CD8-positive, alpha-beta memory T cell (primary cell): ENCODE results near the gene TNFRSF11A. TPM values are rescaled to one million over a fixed set of nuclear protein-coding genes. Genes with fewer than 3 reads are reported as not detected.

ENCODE experiments used
- CTCF ChIA-PET: fragments of 350-600 bp; sonication (Branson Sonifier 250); formaldehyde crosslinking; loops from one replicate; lab custom pipeline; 2021; ENCODE audit warnings: antibody characterized with exemption; lab: Charles Lee
- POLR2A ChIA-PET: fragments of 350-600 bp; sonication (Branson Sonifier 250); formaldehyde crosslinking; loops from one replicate; lab custom pipeline; 2021; ENCODE audit warnings: antibody characterized with exemption; lab: Charles Lee
- DNase-seq, 5 donors: peaks; one replicate each; pipeline versions ENCODE4 v3.0.0 to v3.0.0-alpha.2; 2020 to 2022; ENCODE audit warnings: mixed read lengths in 1 of 5
- H3K27ac ChIP-seq: one replicate; pipeline ENCODE4 v1.7.0; 2013; ENCODE audit warnings: low read depth, mild to moderate bottlenecking, low read length, moderate library complexity
- H3K27me3 ChIP-seq: 2 replicates; pipeline ENCODE4 v1.7.0; 2013; ENCODE audit warnings: low read length, mild to moderate bottlenecking; ENCODE audit not compliant: insufficient read depth, poor library complexity, severe bottlenecking
- H3K36me3 ChIP-seq: 2 replicates; pipeline ENCODE4 v1.7.0; 2013; ENCODE audit warnings: mild to moderate bottlenecking, low read length, moderate library complexity; ENCODE audit not compliant: insufficient read depth
- H3K4me1 ChIP-seq: 2 replicates; pipeline ENCODE4 v1.7.0; 2013; ENCODE audit warnings: mild to moderate bottlenecking, low read length, moderate library complexity; ENCODE audit not compliant: insufficient read depth
- H3K4me3 ChIP-seq: 2 replicates; pipeline ENCODE4 v1.7.0; 2013; ENCODE audit warnings: mild to moderate bottlenecking, low read length
- H3K9me3 ChIP-seq: 2 replicates; pipeline ENCODE4 v1.7.0; 2013; ENCODE audit warnings: mild to moderate bottlenecking, low read length
- H3K27ac Mint-ChIP-seq, 8 donors: one replicate each; pipeline ENCODE4 v1.8.0; 2020 to 2021; ENCODE audit warnings: mixed read lengths in 8 of 8, mild to moderate bottlenecking in 6 of 8, inconsistent platforms in 3 of 8, moderate library complexity in 3 of 8
- H3K27me3 Mint-ChIP-seq, 2 donors: one replicate each; pipeline ENCODE4 v1.8.0; 2020 to 2021; ENCODE audit warnings: mixed read lengths in 2 of 2, mild to moderate bottlenecking in 1 of 2, moderate library complexity in 1 of 2
- H3K36me3 Mint-ChIP-seq, 3 donors: one replicate each; pipeline ENCODE4 v1.8.0; 2020 to 2021; ENCODE audit warnings: mixed read lengths in 3 of 3, inconsistent platforms in 1 of 3, mild to moderate bottlenecking in 1 of 3
- H3K4me1 Mint-ChIP-seq, 3 donors: one replicate each; pipeline ENCODE4 v1.8.0; 2020 to 2021; ENCODE audit warnings: mixed read lengths in 3 of 3, inconsistent platforms in 1 of 3, mild to moderate bottlenecking in 1 of 3
- H3K4me3 Mint-ChIP-seq, 7 donors: one replicate each; pipeline ENCODE4 v1.8.0; 2020 to 2021; ENCODE audit warnings: mixed read lengths in 7 of 7, mild to moderate bottlenecking in 6 of 7, moderate library complexity in 4 of 7, inconsistent platforms in 2 of 7
- H3K9me3 Mint-ChIP-seq, 5 donors: one replicate each; pipeline ENCODE4 v1.8.0; 2020 to 2022; ENCODE audit warnings: mixed read lengths in 5 of 5, mild to moderate bottlenecking in 3 of 5, moderate library complexity in 2 of 5, inconsistent platforms in 1 of 5
- polyA plus RNA-seq: library from polyadenylated mRNA; unstranded; fragments of 300-500 nt; fragmentation: Illumina TruSeq; gene quantifications from one replicate; pipeline ENCODE4 v1.2.3, GENCODE V29; 2021
- total RNA-seq, 2 experiments: library from RNA; stranded (reverse); gene quantifications; one replicate each; pipeline ENCODE4 v1.2.3, GENCODE V29; 2021

TNFRSF11A gene
- total and polyA plus RNA-seq, 3 experiments from 2014 or later, result 0.12 to 3.1 (median 2.5) TPM

- no peak for DNase-seq
- peaks cover 2 to 10% of the 10 kb centered on the region in 2 donors for H3K27me3 Mint-ChIP-seq
- no peak overlapping the region for H3K27ac Mint-ChIP-seq
- Histone ChIP-seq H3K9me3 (no peaks in the 10 kb centered on the region), H3K4me3 (no peak overlapping the region), H3K27ac (no peak overlapping the region), H3K36me3 (no peaks in the 10 kb centered on the region), H3K4me1 (no peaks in the 10 kb centered on the region), H3K27me3 (no peaks in the 10 kb centered on the region)
- H3K4me1 Mint-ChIP-seq, result no peaks in the 10 kb centered on the region
- POLR2A ChIA-PET, result no interaction called here
- peaks cover 0 to 2% (median 0%) of the 10 kb centered on the region in 5 donors for H3K9me3 Mint-ChIP-seq
- CTCF ChIA-PET, result no interaction called here
- H3K36me3 Mint-ChIP-seq, result no peaks in the 10 kb centered on the region
- H3K4me3 Mint-ChIP-seq, result no peak overlapping the region
Observed at GRCh38 chr18:62404881-62405280, 79.8 kb downstream of the TNFRSF11A start.

- CTCF ChIA-PET, result no interaction called here
- H3K4me1 ChIP-seq, result no peaks in the 10 kb centered on the region
- no peak overlapping the region for H3K4me3 Mint-ChIP-seq
- no peak overlapping the region for H3K27ac ChIP-seq
- H3K36me3 Mint-ChIP-seq, result peaks cover 0 to 9% (median 1%) of the 10 kb centered on the region in 3 donors
- POLR2A ChIA-PET, result no interaction called here
- no peak overlapping the region for H3K27ac Mint-ChIP-seq
- DNase-seq, result no peak
- H3K4me3 ChIP-seq, result no peak overlapping the region
- no peaks in the 10 kb centered on the region for H3K27me3 ChIP-seq
- H3K4me1 Mint-ChIP-seq, result no peaks in the 10 kb centered on the region
- H3K27me3 Mint-ChIP-seq, result peaks cover 10 to 32% of the 10 kb centered on the region in 2 donors
- H3K9me3 ChIP-seq, result no peaks in the 10 kb centered on the region
- H3K36me3 ChIP-seq, result no peaks in the 10 kb centered on the region
- peaks cover 0 to 12% (median 9%) of the 10 kb centered on the region in 5 donors for H3K9me3 Mint-ChIP-seq
Observed at GRCh38 chr18:62407660-62408059, 82.5 kb downstream of the TNFRSF11A start.

DNA sequence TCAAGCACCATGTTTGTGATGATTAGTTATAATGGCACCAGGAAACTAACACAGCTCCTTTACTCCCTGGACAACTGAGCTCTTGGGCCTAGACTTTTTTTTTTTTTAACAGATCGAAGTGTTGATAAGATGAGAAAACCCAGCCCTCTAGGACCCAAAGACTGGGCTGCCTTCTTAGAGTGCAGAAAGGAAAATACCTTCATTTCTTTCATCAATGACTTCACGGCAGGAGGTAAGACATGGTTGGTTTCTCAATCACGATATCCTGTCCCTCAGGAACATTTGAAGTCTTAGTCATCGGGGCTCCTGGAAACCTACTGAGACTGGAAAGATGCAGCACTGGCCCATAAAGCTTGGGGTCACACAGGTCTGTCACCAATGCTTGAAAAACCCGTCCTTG, 84.7 kb downstream of the TNFRSF11A start:
- Histone ChIP-seq H3K4me1 (no peaks in the 10 kb centered on the region), H3K27ac (no peak overlapping the region), H3K36me3 (no peaks in the 10 kb centered on the region), H3K27me3 (no peaks in the 10 kb centered on the region), H3K4me3 (no peak overlapping the region), H3K9me3 (no peaks in the 10 kb centered on the region)
- Mint-ChIP-seq H3K36me3 (peaks cover 0 to 9% (median 1%) of the 10 kb centered on the region in 3 donors), H3K9me3 (peaks cover 0 to 12% (median 9%) of the 10 kb centered on the region in 5 donors), H3K4me3 (no peak overlapping the region), H3K27me3 (peaks cover 10 to 51% of the 10 kb centered on the region in 2 donors), H3K4me1 (no peaks in the 10 kb centered on the region), H3K27ac (no peak overlapping the region)
- ChIA-PET POLR2A (no interaction called here), CTCF (no interaction called here)
- DNase-seq, result no peak

DNA sequence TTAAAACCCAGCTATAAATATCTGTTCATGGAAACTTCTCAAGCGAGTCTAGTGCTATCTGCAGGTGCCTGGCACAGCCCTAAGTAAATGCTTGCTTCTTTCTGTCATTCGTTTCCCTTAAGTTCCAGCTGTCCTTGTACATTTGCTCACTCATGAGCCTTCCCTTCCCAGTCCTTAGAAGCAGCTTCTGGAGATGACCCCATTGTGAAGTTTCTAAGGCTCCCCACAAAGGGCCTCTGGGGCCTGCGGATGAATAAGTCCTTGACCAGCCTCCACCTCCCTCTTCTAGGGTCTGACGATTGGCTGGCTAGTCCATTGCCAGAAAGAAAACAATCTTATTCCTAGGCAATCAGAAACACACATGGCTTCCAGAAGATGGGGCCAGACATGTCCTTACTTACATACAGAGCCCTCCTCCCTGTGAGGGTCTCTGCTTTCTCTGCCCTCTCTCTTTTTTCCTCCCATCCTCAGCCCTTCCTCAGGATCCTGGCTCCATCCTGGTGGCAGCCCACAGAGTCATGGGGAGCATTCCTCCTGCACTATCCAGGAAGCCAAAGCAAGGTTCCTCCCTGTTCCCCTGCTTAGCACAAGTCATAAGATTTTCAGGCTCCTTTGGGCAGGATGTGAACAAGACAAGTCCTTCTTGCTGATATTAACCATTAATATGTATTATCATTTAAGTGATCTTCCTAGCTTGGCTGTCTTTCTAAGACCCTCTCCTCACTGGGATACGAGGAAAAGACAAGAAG, 87.3 kb downstream of the TNFRSF11A start:
- Histone ChIP-seq H3K27ac (no peak overlapping the region), H3K36me3 (no peaks in the 10 kb centered on the region), H3K4me3 (no peak overlapping the region), H3K9me3 (no peaks in the 10 kb centered on the region), H3K4me1 (no peaks in the 10 kb centered on the region), H3K27me3 (no peaks in the 10 kb centered on the region)
- no peaks in the 10 kb centered on the region for H3K4me1 Mint-ChIP-seq
- CTCF ChIA-PET, result no interaction called here
- H3K27ac Mint-ChIP-seq, result no peak overlapping the region
- POLR2A ChIA-PET, result no interaction called here
- H3K36me3 Mint-ChIP-seq, result peaks cover 0 to 9% (median 3%) of the 10 kb centered on the region in 3 donors
- no peak overlapping the region for H3K4me3 Mint-ChIP-seq
- DNase-seq, result no peak
- H3K9me3 Mint-ChIP-seq, result peaks cover 0 to 12% (median 9%) of the 10 kb centered on the region in 5 donors
- peaks cover 13 to 60% of the 10 kb centered on the region in 2 donors for H3K27me3 Mint-ChIP-seq

- peaks cover 13 to 60% of the 10 kb centered on the region in 2 donors for H3K27me3 Mint-ChIP-seq
- peaks cover 0 to 10% (median 9%) of the 10 kb centered on the region in 5 donors for H3K9me3 Mint-ChIP-seq
- H3K36me3 Mint-ChIP-seq, result peaks cover 0 to 9% (median 3%) of the 10 kb centered on the region in 3 donors
- Histone ChIP-seq H3K4me1 (peaks cover 3% of the 10 kb centered on the region), H3K4me3 (no peak overlapping the region), H3K36me3 (no peaks in the 10 kb centered on the region), H3K27ac (no peak overlapping the region), H3K9me3 (no peaks in the 10 kb centered on the region), H3K27me3 (no peaks in the 10 kb centered on the region)
- H3K4me1 Mint-ChIP-seq, result peaks cover 0 to 1% (median 0%) of the 10 kb centered on the region in 3 donors
- ChIA-PET POLR2A (no interaction called here), CTCF (interaction anchor here (2.3 kb wide), 1 partner anchor 12 kb away, joined by 7 read pairs; no protein-coding TSS in a partner anchor)
- H3K4me3 Mint-ChIP-seq, result no peak overlapping the region
- no peak for DNase-seq
- no peak overlapping the region for H3K27ac Mint-ChIP-seq
Observed at GRCh38 chr18:62413206-62413605, 88.1 kb downstream of the TNFRSF11A start.

DNA sequence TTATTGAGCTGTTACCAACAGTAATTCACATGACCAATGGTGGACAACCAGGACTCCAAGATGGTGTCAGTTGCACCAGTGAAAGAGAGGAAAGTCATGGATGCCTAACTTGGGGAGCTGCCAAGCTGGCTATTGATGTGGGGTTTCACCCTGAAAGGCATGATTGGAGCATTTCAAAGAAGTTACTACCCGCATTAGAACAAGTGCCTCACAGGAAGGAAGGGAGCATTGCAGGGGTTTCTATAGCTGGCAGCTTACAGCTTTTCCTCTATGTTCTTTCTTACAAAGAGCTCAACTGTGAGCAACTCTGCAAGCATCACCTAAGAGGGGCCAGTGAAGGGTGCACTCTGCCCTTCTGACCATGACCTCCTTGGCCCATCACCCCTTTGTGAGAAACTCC, 93.1 kb downstream of the TNFRSF11A start:
- peaks cover 13 to 25% (median 20%) of the 10 kb centered on the region in 3 donors for H3K4me1 Mint-ChIP-seq
- Histone ChIP-seq H3K4me3 (no peak overlapping the region), H3K9me3 (no peaks in the 10 kb centered on the region), H3K27me3 (no peaks in the 10 kb centered on the region), H3K36me3 (no peaks in the 10 kb centered on the region), H3K27ac (no peak overlapping the region), H3K4me1 (peaks cover 25% of the 10 kb centered on the region)
- CTCF ChIA-PET, result interaction anchor here (1.1 kb wide), 1 partner anchor 16 kb away, joined by 3 read pairs; no protein-coding TSS in a partner anchor
- DNase-seq, result peak in 1 of 5 donors; percentile 29
- peak overlapping the region in 1 of 8 donors; percentile 57 for H3K27ac Mint-ChIP-seq
- H3K4me3 Mint-ChIP-seq, result peak overlapping the region in 1 of 7 donors; percentile 56
- POLR2A ChIA-PET, result interaction anchor here (0.6 kb wide), 1 partner anchor 229 kb away, joined by 5 read pairs; no protein-coding TSS in a partner anchor
- H3K27me3 Mint-ChIP-seq, result peaks cover 7 to 22% of the 10 kb centered on the region in 2 donors
- H3K36me3 Mint-ChIP-seq, result peaks cover 0 to 2% (median 0%) of the 10 kb centered on the region in 3 donors
- H3K9me3 Mint-ChIP-seq, result no peaks in the 10 kb centered on the region

DNA sequence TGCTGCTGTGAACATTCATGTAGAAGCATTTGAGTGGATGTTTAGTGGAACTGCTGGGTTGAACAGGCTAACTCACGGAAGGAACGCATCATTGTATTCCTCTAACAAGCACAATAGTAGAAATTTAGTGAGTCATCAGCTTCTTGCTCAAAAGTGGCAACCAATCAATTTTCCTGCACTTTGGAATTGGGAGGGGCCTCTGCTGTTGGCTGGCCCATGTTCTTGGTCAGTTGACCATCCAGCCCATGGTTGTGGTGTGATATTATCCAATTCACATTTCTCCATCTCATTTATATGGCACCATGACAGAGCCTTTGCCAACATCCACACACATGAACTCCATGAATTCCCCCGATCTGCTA, 95.0 kb downstream of the TNFRSF11A start:
- Histone ChIP-seq H3K27ac (peak overlapping the region; percentile 21), H3K4me3 (peak overlapping the region; percentile 43), H3K27me3 (no peaks in the 10 kb centered on the region), H3K9me3 (no peaks in the 10 kb centered on the region), H3K4me1 (peaks cover 25% of the 10 kb centered on the region), H3K36me3 (no peaks in the 10 kb centered on the region)
- DNase-seq, result no peak
- ChIA-PET POLR2A (interaction anchor here (0.5 to 1.4 kb wide), 4 partner anchors 102 to 458 kb away, joined by 3 to 20 read pairs (median 4); partner anchors contain the start of genes PIGN, RELCH and ZCCHC2), CTCF (interaction anchor here (1.7 kb wide), 1 partner anchor 10 kb away, joined by 4 read pairs; no protein-coding TSS in a partner anchor)
- Mint-ChIP-seq H3K27ac (peak overlapping the region; percentile 66 to 96 (median 90)), H3K27me3 (peaks cover 7% of the 10 kb centered on the region in 2 donors), H3K36me3 (peaks cover 0 to 2% (median 0%) of the 10 kb centered on the region in 3 donors), H3K4me1 (peaks cover 13 to 25% (median 20%) of the 10 kb centered on the region in 3 donors), H3K4me3 (peak overlapping the region; percentile 58 to 83 (median 78)), H3K9me3 (no peaks in the 10 kb centered on the region)
